DND-41 (cell line): ENCODE measurements around the gene AP1G1.

Source experiments
- EZH2 ChIP-seq: IDR thresholded peaks from 3 replicates; pipeline ENCODE4 v1.6.1; 2012; ENCODE audit warnings: borderline replicate concordance, low read depth, mild to moderate bottlenecking, moderate library complexity, low read length, inconsistent platforms; ENCODE audit not compliant: severe bottlenecking
- TF ChIP-seq, protein P1 (sequence below): IDR thresholded peaks from 2 replicates; pipeline ENCODE4 v1.5.1; 2012; ENCODE audit warnings: borderline replicate concordance, low read length, moderate library complexity, mild to moderate bottlenecking; ENCODE audit not compliant: poor library complexity, severe bottlenecking; ENCODE audit errors: extremely low read depth

DNA sequence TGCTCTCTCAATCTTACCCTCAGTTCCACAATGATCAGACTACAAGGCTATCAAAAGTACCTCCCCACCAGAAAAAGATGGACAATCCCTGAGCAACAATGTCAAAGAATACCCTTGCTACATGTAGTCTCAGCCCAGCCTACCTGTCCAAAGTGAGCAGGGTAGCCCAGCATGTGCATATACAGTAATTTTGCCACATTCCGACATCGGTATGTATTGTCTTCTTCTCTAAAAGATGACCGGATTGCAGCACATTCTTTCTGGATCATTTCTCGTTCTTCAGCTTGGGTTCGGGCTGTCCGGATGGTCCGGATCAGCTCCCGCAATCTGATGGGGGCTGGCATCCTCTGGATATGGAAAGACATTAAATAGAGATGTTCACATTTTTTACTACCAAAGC, 19.5 kb downstream of the AP1G1 start:
- TF ChIP-seq, protein P1, sequence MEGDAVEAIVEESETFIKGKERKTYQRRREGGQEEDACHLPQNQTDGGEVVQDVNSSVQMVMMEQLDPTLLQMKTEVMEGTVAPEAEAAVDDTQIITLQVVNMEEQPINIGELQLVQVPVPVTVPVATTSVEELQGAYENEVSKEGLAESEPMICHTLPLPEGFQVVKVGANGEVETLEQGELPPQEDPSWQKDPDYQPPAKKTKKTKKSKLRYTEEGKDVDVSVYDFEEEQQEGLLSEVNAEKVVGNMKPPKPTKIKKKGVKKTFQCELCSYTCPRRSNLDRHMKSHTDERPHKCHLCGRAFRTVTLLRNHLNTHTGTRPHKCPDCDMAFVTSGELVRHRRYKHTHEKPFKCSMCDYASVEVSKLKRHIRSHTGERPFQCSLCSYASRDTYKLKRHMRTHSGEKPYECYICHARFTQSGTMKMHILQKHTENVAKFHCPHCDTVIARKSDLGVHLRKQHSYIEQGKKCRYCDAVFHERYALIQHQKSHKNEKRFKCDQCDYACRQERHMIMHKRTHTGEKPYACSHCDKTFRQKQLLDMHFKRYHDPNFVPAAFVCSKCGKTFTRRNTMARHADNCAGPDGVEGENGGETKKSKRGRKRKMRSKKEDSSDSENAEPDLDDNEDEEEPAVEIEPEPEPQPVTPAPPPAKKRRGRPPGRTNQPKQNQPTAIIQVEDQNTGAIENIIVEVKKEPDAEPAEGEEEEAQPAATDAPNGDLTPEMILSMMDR, result no peak
- no peak for TF ChIP-seq EZH2
